Nephron progenitor cell (in vitro differentiated cells): Measurements from ENCODE around the gene RASSF9.

Experiments
- DNase-seq: peaks from one replicate; pipeline ENCODE4 v3.0.0; 2021
- H3K27ac Mint-ChIP-seq: 2 replicates; pipeline ENCODE4 v1.8.0; 2021; ENCODE audit warnings: mild to moderate bottlenecking, moderate library complexity, mixed read lengths
- H3K27me3 Mint-ChIP-seq: 2 replicates; pipeline ENCODE4 v1.8.0; 2021; ENCODE audit warnings: mild to moderate bottlenecking, low read depth, mixed read lengths; ENCODE audit not compliant: poor library complexity
- H3K36me3 Mint-ChIP-seq: 2 replicates; pipeline ENCODE4 v1.8.0; 2021; ENCODE audit warnings: low read depth, mixed read lengths
- H3K4me1 Mint-ChIP-seq: 2 replicates; pipeline ENCODE4 v1.8.0; 2021; ENCODE audit warnings: mixed read lengths
- H3K4me3 Mint-ChIP-seq: 2 replicates; pipeline ENCODE4 v1.8.0; 2021; ENCODE audit warnings: mild to moderate bottlenecking, moderate library complexity, mixed read lengths
- H3K9me3 Mint-ChIP-seq: 2 replicates; pipeline ENCODE4 v1.8.0; 2021; ENCODE audit warnings: mild to moderate bottlenecking, moderate library complexity, mixed read lengths
- TF ChIP-seq, protein P1 (sequence below): fragments of 200-600 bp; sonication (generic); IDR thresholded peaks from 2 replicates; pipeline ENCODE4 v1.5.0; 2021; ENCODE audit warnings: antibody characterized with exemption

Gene RASSF9

DNA sequence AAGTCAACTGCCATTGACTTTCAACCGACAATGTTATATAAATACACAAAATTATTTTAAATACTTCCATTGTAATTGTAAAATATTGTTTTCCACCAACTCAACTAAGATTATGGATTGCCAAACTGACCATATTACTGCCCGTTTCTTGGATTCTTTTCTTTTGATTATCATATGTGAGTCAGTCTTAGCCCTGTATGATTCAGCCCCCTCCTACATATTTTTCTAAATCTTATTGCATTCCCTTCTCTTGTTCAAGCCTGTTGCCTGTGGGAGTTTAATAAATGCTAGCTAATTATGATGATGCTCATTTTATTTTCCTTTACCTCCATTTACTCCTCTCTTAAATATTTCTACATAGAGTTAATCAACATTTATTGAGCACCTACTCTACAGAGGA, 6.8 kb downstream of the RASSF9 start:
- DNase-seq: no peak
- no peaks in the 10 kb centered on the region for H3K27me3 Mint-ChIP-seq
- H3K4me3 Mint-ChIP-seq: no peak overlapping the region
- H3K27ac Mint-ChIP-seq: no peak overlapping the region
- peaks cover 6% of the 10 kb centered on the region for H3K4me1 Mint-ChIP-seq
- H3K9me3 Mint-ChIP-seq: no peaks in the 10 kb centered on the region
- TF ChIP-seq, protein P1, sequence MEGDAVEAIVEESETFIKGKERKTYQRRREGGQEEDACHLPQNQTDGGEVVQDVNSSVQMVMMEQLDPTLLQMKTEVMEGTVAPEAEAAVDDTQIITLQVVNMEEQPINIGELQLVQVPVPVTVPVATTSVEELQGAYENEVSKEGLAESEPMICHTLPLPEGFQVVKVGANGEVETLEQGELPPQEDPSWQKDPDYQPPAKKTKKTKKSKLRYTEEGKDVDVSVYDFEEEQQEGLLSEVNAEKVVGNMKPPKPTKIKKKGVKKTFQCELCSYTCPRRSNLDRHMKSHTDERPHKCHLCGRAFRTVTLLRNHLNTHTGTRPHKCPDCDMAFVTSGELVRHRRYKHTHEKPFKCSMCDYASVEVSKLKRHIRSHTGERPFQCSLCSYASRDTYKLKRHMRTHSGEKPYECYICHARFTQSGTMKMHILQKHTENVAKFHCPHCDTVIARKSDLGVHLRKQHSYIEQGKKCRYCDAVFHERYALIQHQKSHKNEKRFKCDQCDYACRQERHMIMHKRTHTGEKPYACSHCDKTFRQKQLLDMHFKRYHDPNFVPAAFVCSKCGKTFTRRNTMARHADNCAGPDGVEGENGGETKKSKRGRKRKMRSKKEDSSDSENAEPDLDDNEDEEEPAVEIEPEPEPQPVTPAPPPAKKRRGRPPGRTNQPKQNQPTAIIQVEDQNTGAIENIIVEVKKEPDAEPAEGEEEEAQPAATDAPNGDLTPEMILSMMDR: no peak
- H3K36me3 Mint-ChIP-seq: no peaks in the 10 kb centered on the region

DNA sequence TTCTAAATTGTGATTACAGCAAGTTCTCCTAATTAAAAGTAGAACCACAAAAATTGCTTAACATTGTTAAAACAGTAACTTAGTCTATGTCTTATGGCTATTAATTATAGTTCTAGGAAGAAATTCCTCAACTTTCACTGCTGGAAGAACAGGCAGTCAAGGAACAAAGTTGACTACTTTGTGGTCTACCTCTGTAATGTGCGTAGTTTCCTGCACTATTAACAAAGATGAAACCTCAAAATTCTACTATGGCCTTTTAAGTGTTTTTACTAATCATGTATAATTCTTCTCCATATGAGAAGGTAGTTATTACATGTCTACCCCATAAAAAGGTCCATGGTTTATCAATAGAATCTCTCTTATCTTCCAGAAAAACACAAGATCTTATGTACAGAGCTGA, 7.6 kb downstream of the RASSF9 start:
- TF ChIP-seq, protein P1: no peak
- H3K4me1 Mint-ChIP-seq: no peaks in the 10 kb centered on the region
- no peaks in the 10 kb centered on the region for H3K36me3 Mint-ChIP-seq
- no peaks in the 10 kb centered on the region for H3K9me3 Mint-ChIP-seq
- H3K4me3 Mint-ChIP-seq: no peak overlapping the region
- no peaks in the 10 kb centered on the region for H3K27me3 Mint-ChIP-seq
- H3K27ac Mint-ChIP-seq: no peak overlapping the region
- no peak for DNase-seq

DNA sequence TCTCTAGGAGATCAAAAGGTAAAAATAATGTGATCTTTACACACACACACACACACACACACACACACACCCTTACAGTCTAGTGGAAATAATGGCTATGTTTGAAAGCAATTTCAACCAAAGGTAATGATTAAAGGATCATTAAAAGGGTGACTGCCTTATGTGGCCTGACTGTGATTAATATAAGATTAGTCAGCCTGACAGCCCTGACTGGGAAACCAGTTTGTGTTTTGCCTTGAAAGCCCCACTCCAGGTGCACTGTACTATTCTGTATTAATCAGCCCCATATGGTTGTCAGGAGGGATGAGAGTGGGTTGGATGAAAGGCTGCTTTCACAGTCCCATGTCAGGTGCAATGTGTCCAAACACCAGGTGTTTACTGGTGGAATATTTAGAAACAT, 10.5 kb downstream of the RASSF9 start:
- Mint-ChIP-seq H3K27me3 (no peaks in the 10 kb centered on the region), H3K4me1 (no peaks in the 10 kb centered on the region)

DNA sequence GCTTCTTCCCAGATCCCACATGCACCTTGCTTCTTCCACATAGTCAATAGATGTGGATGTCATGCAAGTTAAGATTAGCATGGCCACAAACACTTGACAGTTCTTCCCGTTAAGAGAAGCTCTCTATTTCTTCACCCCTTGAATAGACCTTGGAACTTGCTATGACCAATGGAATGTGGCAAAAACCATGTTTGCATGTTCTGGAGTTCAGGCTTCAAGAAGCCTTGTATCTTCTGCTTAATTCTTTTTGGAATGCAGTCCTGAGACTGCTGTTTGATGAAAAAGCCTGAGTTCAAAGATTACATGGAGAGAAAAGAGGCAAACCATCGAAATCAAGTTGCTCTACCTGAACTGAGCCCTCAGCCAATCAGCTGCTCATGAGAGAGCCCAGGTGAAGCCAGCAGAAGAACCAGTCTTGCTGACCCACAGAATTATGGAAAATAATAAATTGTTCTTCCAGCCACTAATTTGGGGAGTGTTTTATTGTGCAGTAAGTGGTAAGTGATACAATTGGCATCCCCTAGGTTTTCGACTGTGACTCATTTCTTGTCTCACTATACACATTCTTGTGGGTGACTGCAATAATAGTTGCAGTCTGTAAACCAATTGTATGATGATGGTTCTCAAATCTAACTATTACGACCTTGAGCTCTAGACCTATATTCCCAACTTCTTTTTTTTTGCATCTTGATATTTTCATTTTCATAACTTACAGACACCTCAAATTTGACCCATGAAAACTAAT, 12.6 kb downstream of the RASSF9 start:
- TF ChIP-seq, protein P1: no peak
- Mint-ChIP-seq H3K4me1 (no peaks in the 10 kb centered on the region), H3K36me3 (no peaks in the 10 kb centered on the region), H3K27me3 (no peaks in the 10 kb centered on the region), H3K9me3 (no peaks in the 10 kb centered on the region), H3K27ac (no peak overlapping the region), H3K4me3 (no peak overlapping the region)
- no peak for DNase-seq

More for the DNA sequence above, 10.5 kb downstream of the RASSF9 start:
- Mint-ChIP-seq H3K9me3 (no peaks in the 10 kb centered on the region), H3K4me3 (no peak overlapping the region), H3K27ac (no peak overlapping the region), H3K36me3 (no peaks in the 10 kb centered on the region)
- DNase-seq: no peak
- TF ChIP-seq, protein P1: no peak

DNA sequence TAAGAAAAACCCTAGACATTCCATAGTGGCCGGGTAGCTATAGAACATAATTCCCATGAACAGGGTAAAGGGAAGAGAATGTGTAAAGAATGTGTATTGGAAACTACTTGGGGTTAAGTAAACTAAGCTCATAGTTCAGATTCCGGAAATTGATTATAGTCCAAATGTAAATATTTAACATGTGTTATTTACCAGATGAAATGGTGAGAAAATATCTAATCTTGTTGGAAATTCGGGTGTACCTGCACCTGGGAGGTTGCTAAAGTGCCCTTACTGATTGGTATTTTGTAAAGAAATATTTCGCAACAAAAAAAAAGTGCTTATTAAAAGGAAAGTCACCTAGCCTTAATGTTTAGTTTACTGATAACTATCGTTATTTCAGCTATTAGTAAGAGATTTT, 14.4 kb downstream of the RASSF9 start:
- H3K36me3 Mint-ChIP-seq: no peaks in the 10 kb centered on the region
- no peak overlapping the region for H3K27ac Mint-ChIP-seq
- TF ChIP-seq, protein P1: no peak

DNA sequence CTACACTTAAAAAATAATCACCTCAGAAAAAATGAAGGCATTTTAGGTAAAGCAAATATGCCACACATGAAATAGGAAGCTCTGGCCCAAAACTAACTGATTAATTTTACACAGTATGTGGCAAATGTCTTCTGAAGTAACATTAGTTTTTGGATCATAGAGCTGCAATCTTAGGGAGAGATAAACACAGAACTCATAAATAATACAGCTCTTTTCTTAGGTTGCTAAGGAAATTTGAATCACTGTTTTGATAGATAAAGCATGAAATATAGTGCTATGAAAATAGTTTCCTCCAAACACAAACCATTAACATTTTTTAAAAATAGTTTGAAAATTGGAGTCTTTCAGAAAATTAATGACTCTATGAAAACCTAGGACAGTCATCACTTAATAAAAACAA, 15.0 kb downstream of the RASSF9 start:
- Mint-ChIP-seq H3K4me1 (no peaks in the 10 kb centered on the region), H3K36me3 (no peaks in the 10 kb centered on the region), H3K27me3 (no peaks in the 10 kb centered on the region), H3K9me3 (no peaks in the 10 kb centered on the region), H3K27ac (no peak overlapping the region), H3K4me3 (no peak overlapping the region)
- DNase-seq: no peak
- TF ChIP-seq, protein P1: no peak

More for the DNA sequence above, 14.4 kb downstream of the RASSF9 start:
- no peaks in the 10 kb centered on the region for H3K9me3 Mint-ChIP-seq
- no peak overlapping the region for H3K4me3 Mint-ChIP-seq
- H3K4me1 Mint-ChIP-seq: no peaks in the 10 kb centered on the region
- H3K27me3 Mint-ChIP-seq: no peaks in the 10 kb centered on the region
- DNase-seq: no peak
